Islet precursor cell (in vitro differentiated cells): ENCODE results near the gene SLX9.
A peak's percentile ranks its signal among the peaks of the same experiment; 100 is the strongest.

Experiments used
- DNase-seq: peaks from one replicate; pipeline ENCODE4 v3.0.0-alpha.2; 2018

SLX9 gene

GRCh38 chr21:44949161-44949778 lies 9.4 kb downstream of the SLX9 start:
- no peak for DNase-seq

DNA sequence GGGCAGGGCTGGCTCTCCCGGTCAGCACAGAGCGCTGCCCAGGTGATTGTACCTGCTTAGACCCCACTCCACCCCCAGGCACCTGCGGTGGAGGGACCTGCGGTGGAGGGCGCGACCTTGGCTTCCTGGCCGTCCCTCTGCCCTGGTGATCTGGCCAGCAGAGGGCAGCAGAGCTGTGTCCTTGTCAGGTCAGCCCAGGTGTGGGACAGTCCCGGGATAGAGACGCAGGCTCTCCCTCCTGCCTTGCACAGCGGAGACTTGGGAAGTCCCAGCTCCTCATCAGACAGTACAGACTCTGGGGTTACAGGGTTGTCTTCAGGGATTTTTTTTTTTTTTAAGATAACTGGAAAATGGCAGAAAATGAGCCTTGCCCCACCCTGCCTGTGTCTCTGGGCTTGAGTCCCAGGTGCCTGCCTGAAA lies 10.0 kb downstream of the SLX9 start:
- DNase-seq: peak; percentile 92

DNA sequence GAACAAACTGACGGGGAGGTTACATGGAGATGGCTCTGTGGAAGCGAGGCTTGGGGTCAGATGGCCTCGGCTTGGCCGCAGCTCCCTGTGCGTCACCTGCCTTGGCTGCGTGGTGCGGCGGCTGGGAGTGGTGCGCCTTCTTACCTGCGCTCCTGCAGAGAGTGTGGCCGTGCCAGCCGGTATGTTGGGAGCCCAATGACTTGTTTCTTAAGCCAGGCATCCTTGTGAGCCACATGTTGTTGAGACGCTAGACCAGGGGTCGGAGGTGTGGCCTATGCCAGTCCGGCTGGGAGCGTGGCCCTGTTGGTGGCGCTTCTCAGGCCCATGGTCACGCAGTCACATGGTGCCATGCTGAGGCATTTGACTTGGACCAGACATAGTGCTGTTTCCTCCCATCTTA lies 10.5 kb downstream of the SLX9 start:
- DNase-seq: no peak

- DNase-seq: no peak
Observed at GRCh38 chr21:44951186-44951915, 11.5 kb downstream of the SLX9 start.

GRCh38 chr21:44952116-44952928 lies 12.5 kb downstream of the SLX9 start:
- no peak for DNase-seq

DNA sequence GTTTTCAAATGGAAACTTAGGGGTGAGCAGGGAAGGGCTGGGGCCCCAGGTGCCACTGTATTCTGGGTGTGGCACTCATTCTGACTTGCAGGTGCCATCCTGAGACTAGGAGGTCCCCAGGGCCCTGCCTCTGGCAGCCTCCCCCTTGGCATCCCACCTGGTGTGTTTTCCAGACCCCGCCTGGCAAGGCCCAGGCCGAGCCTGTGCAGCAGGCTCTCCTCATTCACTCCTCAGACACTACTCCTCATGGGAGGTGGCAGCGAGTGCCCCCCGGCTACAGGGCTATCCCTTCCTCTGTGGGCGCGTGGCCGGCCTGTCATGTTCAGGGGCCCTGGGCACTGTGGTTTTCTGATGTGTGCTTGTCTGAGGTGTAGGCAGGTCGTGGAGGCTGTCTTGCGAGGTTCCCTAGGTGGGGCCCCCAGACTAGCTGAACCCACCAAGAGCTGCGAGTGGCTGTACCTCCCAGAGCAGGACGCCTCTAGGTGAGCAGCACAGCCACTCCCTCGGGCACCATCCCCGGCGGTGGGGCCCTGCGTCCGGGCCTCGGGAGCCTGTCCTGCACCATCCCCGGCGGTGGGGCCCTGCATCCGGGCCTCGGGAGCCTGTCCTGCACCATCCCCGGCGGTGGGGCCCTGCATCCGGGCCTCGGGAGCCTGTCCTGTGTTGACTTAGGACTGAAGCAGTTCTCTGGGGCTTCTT lies 13.2 kb downstream of the SLX9 start:
- no peak for DNase-seq

DNA sequence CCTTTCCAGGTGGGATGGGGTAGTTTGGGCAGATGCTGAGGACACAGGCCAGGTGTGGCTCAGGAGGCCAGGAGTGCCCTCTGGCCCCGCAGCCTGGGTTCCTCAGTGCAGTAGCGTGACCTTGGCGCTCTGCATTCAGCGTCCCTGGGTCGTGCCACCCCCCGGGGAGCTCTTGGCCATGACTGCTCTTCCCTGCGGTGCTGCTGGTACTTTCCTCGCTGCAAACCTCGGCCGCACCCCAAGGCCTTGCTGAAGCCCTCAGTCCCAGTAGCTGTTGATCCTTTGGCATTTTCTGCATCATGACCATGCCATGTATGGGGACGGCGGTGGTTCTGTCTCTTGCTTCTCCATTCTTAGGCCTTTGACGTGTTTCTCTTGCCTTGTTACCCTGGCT lies 13.8 kb downstream of the SLX9 start:
- no peak for DNase-seq

- no peak for DNase-seq
Observed at GRCh38 chr21:44954281-44954771, 14.5 kb downstream of the SLX9 start.

DNA sequence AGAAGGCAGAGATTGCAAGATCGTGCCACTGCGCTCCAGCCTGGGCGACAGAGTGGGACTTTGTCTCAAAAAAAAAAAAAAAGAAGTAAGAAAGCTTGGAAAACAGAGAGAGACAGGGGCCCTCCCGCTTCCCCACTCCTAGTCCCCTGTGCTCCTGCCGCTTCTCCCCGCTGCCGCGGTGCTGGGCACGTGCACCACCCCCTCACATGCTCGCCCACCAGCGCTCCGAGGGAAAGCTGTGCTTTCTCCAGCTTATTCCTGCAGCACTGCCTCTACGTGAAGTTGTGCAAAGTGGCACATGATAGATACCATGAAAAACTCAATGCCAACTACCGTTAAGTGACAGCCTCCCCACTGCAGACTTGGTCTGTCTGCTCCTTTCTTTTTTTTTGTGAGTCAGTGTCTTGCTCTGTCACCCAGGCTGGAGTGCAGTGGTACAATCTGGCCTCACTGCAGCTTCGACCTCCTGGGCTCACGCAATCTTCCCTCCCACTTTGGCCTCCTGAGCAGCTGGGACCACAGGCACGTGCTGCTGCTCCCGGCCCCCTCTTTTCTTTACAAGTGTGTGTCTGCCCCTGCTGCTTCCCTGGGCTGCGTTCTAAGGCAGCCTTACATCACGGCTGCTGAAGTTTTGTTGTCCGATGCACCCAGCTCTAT lies 15.4 kb downstream of the SLX9 start:
- no peak for DNase-seq

GRCh38 chr21:44955798-44956175 lies 16.0 kb downstream of the SLX9 start:
- no peak for DNase-seq

DNA sequence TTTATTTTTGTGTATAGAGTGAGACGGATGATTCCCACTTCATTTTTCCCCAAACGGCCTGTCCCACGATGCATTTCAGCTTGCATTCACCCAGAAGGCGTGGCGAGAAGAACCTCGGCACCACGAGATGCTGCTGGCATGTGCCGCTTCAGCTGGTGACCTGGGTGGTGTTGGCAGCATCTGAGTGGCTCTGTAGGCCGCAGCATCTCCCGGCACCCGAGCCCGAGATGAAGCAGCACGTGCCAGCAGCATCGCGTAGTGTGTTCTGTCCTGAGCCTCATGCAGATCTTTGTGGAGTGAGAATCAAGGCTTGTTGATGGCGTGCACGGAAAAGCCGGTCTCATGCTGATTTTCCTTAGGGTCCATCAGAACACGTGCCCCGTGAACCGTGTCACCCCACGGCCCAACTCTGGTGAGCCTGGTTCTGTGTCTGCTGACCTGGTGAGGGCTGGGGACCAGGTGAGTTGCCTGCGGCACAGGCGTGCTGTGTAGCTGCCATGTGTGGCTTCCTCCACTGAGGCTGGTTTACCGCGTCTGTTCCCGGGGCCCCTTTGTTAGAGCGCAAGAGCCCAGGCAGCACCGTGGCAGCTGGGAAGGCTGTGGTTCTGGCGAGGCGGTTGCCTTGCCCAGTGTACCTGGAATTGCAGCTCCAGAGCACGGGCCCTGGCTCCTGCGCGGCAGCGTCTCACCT lies 16.7 kb downstream of the SLX9 start:
- no peak for DNase-seq

DNA sequence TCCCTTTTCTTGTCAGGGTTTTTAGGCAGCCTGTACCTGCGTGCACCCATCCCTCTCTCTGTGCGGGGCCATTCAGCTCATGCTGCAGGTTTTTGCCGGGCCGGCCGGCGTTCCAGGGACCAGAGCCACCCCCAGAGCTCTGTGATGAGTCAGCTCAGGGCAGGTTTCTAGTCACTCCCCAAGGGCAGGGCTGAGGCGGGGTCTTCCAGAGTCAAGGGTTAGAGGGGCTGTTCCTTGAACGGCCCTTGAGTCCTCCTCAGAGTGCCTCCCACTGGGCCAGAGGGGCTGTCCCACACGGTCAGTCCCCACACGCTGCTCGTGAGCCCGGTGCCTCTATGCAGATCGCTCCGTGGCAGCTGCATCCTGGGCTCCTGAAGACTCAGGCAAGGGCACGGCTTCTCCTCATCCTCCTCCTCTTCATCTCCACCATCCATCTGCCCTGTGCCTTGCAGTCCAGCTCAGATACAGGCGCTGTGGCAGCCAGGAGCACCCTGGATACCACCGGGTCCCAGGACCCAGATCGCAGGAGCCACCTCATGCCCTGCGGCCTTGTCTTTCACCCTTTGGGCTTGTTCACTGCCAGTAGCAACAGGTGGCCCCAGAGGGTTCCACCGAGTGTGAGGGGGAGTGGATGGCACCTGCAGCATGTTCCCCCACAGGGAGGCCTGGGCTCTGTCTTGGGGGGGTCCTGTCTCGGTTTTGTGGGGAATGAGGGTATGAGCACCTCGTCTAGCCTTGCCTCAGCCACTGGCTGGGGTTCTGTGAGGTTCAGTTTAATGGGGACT lies 17.4 kb downstream of the SLX9 start:
- DNase-seq: no peak

DNA sequence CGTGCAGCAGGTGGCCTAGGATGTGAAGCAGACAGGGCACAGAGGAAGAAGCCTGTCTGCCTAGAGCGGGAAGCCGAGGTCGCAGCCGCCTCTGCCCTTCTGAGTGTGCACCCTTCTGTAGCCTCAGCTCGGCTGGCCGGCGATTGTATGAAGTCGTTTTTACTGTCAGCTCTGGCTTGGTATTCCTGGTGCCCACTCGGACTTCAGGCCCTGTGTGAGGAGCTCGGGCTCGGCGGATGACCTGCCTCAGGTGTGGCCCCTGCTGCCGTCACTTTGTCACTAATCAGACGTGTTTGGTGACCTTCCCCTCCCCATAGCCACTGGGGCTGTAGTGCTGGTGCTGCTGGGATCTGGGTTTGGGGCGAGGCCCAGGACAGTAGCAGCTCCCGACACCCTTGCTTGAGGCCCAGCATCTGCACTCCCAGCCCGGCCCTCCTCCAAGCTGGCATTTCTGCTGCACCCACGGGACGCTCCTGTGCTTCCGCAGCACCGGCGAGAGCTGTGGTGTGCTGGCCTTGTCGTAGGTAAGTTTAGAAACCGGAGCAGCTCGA lies 18.1 kb downstream of the SLX9 start:
- no peak for DNase-seq

DNA sequence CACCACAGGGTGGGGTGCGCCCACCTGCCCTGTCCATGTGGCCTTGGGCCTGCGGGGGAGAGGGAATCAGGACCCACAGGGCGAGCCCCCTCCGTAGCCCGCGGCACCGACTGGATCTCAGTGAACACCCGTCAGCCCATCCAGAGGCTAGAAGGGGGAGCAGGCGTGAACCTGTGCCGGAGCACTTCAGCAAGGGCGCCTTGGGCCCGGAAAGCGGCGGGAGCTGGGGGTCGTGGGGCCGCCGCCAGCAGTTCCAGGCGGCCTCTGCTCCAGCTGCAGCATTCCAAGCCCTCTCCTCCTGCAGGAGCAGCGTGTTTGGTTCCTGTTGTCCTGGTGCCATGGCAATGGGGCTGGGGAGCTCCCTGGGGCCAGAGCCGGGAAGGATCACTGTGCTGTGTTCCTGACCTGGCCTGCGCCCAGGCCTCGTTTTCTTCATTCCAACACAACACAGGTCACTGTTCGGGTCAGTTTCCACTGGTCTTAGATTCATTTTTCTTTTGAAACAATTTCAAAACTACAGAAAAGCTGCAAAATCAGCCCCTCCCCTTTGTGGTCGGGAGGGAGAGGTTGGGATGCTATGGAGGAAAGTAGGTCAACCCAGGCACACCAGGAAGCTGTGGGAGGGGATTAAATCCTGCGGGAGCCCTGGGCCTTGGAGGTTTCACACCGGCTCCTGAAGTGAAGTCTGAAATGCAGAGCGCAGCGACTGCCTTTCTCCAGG lies 18.8 kb downstream of the SLX9 start:
- DNase-seq: peak; percentile 79

DNA sequence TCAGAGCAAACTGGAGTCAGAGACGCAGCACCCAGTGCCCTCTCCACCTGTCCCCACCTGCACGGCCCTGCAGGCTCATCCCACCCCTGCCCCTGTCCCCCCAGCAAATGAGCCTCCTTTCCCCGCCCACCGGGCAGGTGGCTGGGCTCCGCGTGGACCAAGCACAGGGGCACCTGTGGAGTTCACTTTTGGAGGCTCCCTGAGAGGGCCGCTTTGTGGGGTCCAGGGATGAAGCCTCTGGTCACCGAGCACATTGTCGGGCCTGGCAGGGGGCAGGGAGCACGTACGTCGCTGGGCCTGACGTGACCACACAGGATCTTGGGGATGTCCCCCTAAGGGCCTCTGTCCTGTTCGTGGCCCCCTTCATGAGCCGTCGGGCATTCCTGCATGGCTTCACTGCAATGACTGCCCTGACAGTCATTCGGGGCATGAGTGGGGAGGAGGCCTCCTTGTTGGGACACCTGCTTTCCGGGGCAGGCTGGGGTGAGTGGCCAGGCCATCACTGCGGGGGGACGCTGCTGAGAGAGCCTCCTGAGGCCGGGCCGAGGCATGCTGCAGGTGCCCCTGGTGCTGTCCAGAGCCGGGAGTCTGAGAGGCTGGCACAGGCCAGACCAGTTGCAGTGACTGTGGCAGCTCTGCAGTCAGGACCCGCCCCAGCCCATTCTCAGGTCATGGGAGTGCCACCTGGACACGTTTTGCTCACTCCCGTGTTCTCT lies 19.7 kb downstream of the SLX9 start:
- DNase-seq: no peak

DNA sequence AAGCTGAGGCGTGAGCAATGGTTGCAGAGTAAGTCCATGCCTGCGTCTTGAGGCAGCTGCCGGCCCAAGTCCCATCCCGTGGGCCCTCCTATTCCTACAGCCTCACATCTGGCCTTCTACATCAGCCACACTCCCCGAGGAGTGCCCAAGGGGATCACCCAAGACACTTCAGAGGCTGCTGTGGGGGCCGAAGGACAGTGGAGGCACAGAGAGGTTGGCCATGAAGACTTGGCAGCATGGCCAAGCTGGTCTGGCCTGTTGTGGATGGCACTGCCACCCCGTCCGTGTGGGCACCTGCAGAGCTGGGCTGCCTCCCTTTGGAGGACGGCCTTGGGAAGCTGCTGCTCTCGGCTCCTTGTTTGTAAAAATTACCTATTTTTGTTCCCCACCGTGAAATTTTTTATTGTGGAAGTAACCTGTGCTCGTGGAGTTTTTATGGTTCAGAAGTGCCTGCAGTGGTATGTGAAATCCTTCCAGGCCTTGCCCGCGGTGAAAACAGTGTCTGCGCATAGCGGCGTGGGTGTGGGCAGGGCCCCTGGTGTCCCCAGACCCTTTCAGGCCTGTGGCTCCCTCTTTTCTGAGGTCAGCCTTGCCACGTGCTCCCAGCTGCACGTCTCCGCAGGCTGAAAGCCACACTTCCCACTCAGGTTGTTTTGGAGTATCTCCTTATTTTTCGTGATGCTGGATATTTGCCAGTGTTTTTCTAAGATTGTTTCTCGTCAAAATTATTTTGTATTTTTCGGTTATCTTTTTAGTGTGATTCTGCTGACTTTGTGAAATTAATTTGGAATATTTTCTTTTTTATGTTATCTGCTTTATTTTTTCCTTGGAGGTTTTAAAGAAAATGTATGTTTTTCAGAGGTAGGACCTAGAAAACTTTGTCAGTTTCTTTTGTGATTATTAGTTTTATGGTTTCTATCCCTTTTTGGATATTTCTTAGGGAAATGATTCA lies 20.6 kb downstream of the SLX9 start:
- DNase-seq: no peak

DNA sequence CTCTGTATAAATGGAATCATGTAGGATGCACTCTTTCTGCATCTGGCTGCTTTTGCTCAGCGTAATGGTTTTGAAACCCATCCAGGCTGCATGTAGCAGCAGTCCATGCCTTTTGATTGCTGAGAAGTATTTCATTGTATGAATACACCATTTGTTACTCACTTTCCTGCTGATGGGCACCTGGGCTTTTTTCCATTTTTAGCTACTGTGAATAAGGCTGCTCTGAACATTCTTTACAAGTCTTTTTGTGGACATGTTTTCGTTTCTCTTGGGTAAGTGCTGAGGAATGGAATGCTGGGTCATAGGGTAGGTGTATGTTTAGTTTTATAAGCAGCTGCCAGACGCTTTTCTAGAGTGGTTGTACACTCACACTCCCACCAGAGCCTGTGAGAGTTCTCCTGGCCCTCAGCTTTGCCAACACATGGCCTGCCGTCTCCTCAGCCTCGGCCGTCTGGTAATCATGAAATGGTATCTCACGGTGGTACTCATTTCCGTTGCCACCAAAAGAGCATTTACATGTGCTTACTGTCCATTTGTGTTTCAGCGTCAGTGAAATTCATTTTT lies 22.7 kb downstream of the SLX9 start:
- no peak for DNase-seq

GRCh38 chr21:44964381-44964780 lies 24.6 kb downstream of the SLX9 start:
- no peak for DNase-seq
